ENCODE data around the gene MMP28.

MMP28 gene

GRCh38 chr17:35801583-35802224, 6.3 kb upstream of the MMP28 start:
- DNase-seq (ENCODE audit: low read depth in 1 of 2, low spot score in 1 of 2) = no peak

GRCh38 chr17:35799942-35800341, 4.5 kb upstream of the MMP28 start:
- DNase-seq (ENCODE audit: low read depth in 1 of 2, low spot score in 1 of 2) = no peak

GRCh38 chr17:35797918-35798317, 2.5 kb upstream of the MMP28 start:
- DNase-seq (ENCODE audit: low read depth in 1 of 2, low spot score in 1 of 2) = no peak

GRCh38 chr17:35797370-35797769, 1.9 kb upstream of the MMP28 start:
- DNase-seq (ENCODE audit: low read depth in 1 of 2, low spot score in 1 of 2) = no peak

GRCh38 chr17:35796942-35797341, 1.5 kb upstream of the MMP28 start:
- DNase-seq (ENCODE audit: low read depth in 1 of 2, low spot score in 1 of 2) = no peak

- no peak for DNase-seq (ENCODE audit: low read depth in 1 of 2, low spot score in 1 of 2)
Observed at GRCh38 chr17:35795871-35796265, 427 bp upstream of the MMP28 start.

GRCh38 chr17:35793257-35793656, 2.2 kb downstream of the MMP28 start:
- DNase-seq (ENCODE audit: low read depth in 1 of 2, low spot score in 1 of 2) = no peak

- no peak for DNase-seq (ENCODE audit: low read depth in 1 of 2, low spot score in 1 of 2)
Observed at GRCh38 chr17:35791681-35792350, 3.6 kb downstream of the MMP28 start.

GRCh38 chr17:35790841-35791240, 4.6 kb downstream of the MMP28 start:
- no peak for DNase-seq (ENCODE audit: low read depth in 1 of 2, low spot score in 1 of 2)

- no peak for DNase-seq (ENCODE audit: low read depth in 1 of 2, low spot score in 1 of 2)
Observed at GRCh38 chr17:35788477-35789368, 6.7 kb downstream of the MMP28 start.

- no peak for DNase-seq (ENCODE audit: low read depth in 1 of 2, low spot score in 1 of 2)
Observed at GRCh38 chr17:35786941-35787432, 8.5 kb downstream of the MMP28 start.

- DNase-seq (ENCODE audit: low read depth in 1 of 2, low spot score in 1 of 2) = no peak
Observed at GRCh38 chr17:35784895-35785294, 10.5 kb downstream of the MMP28 start.

- no peak for DNase-seq (ENCODE audit: low read depth in 1 of 2, low spot score in 1 of 2)
Observed at GRCh38 chr17:35780950-35781349, 14.5 kb downstream of the MMP28 start.

- no peak for DNase-seq (ENCODE audit: low read depth in 1 of 2, low spot score in 1 of 2)
Observed at GRCh38 chr17:35778641-35779196, 16.7 kb downstream of the MMP28 start.

- DNase-seq (ENCODE audit: low read depth in 1 of 2, low spot score in 1 of 2) = no peak
Observed at GRCh38 chr17:35775583-35775982, 19.9 kb downstream of the MMP28 start.

- no peak for DNase-seq (ENCODE audit: low read depth in 1 of 2, low spot score in 1 of 2)
Observed at GRCh38 chr17:35775039-35775438, 20.4 kb downstream of the MMP28 start.

GRCh38 chr17:35774499-35774898, 20.9 kb downstream of the MMP28 start:
- DNase-seq (ENCODE audit: low read depth in 1 of 2, low spot score in 1 of 2) = no peak

- no peak for DNase-seq (ENCODE audit: low read depth in 1 of 2, low spot score in 1 of 2)
Observed at GRCh38 chr17:35773679-35774425, 21.6 kb downstream of the MMP28 start.

- DNase-seq (ENCODE audit: low read depth in 1 of 2, low spot score in 1 of 2) = no peak
Observed at GRCh38 chr17:35773129-35773528, 22.3 kb downstream of the MMP28 start.

GRCh38 chr17:35769895-35770486, 25.4 kb downstream of the MMP28 start:
- DNase-seq (ENCODE audit: low read depth in 1 of 2, low spot score in 1 of 2) = no peak

Data from stimulated activated CD4-positive, alpha-beta T cell treated with anti-CD3 and anti-CD28 coated beads, Interleukin-15, amount 100 ng/mL, for 1 hour (primary cell).